Measurements from ENCODE around the gene RBM20.

Gene RBM20

GRCh38 chr10:110771991-110772390 is 127.9 kb downstream of the RBM20 start:
- no peaks in the 10 kb centered on the region for H3K4me1 ChIP-seq
- no peaks in the 10 kb centered on the region for H3K27me3 ChIP-seq
- no peaks in the 10 kb centered on the region for H4K20me1 ChIP-seq
- no peak overlapping the region for H3K27ac ChIP-seq
- H3K36me3 ChIP-seq: no peaks in the 10 kb centered on the region
- H3K9ac ChIP-seq: no peak overlapping the region
- TF ChIP-seq Cebpa-rat (IDR thresholded peaks at IDR 0.05): no peak
- H3K9me3 ChIP-seq: no peaks in the 10 kb centered on the region
- H3K4me2 ChIP-seq: no peak overlapping the region
- no peak overlapping the region for H3K4me3 ChIP-seq

- H3K4me1 ChIP-seq: no peaks in the 10 kb centered on the region
- no peaks in the 10 kb centered on the region for H4K20me1 ChIP-seq
- H3K9me3 ChIP-seq: no peaks in the 10 kb centered on the region
- H3K27me3 ChIP-seq: no peaks in the 10 kb centered on the region
- H3K27ac ChIP-seq: no peak overlapping the region
- no peak for TF ChIP-seq Cebpa-rat (IDR thresholded peaks at IDR 0.05)
- no peak overlapping the region for H3K4me2 ChIP-seq
- H3K4me3 ChIP-seq: no peak overlapping the region
- no peak overlapping the region for H3K9ac ChIP-seq
- no peaks in the 10 kb centered on the region for H3K36me3 ChIP-seq
These were observed 128.4 kb downstream of the RBM20 start for GRCh38 chr10:110772454-110773025.

- Histone ChIP-seq H3K36me3 (no peaks in the 10 kb centered on the region), H3K4me3 (no peak overlapping the region), H4K20me1 (no peaks in the 10 kb centered on the region), H3K9ac (no peak overlapping the region), H3K4me1 (no peaks in the 10 kb centered on the region), H3K9me3 (no peaks in the 10 kb centered on the region), H3K27ac (no peak overlapping the region), H3K27me3 (no peaks in the 10 kb centered on the region), H3K4me2 (no peak overlapping the region)
- no peak for TF ChIP-seq Cebpa-rat (IDR thresholded peaks at IDR 0.05)
These were observed 129.5 kb downstream of the RBM20 start for GRCh38 chr10:110773693-110774068.

- no peaks in the 10 kb centered on the region for H3K9me3 ChIP-seq
- no peak overlapping the region for H3K4me3 ChIP-seq
- no peaks in the 10 kb centered on the region for H4K20me1 ChIP-seq
- H3K4me1 ChIP-seq: no peaks in the 10 kb centered on the region
- TF ChIP-seq Cebpa-rat (IDR thresholded peaks at IDR 0.05): no peak
- H3K9ac ChIP-seq: no peak overlapping the region
- no peak overlapping the region for H3K27ac ChIP-seq
- no peaks in the 10 kb centered on the region for H3K27me3 ChIP-seq
- no peak overlapping the region for H3K4me2 ChIP-seq
- H3K36me3 ChIP-seq: no peaks in the 10 kb centered on the region
These were observed 130.2 kb downstream of the RBM20 start for GRCh38 chr10:110774069-110775019.

- H4K20me1 ChIP-seq: no peaks in the 10 kb centered on the region
- no peaks in the 10 kb centered on the region for H3K9me3 ChIP-seq
- H3K27ac ChIP-seq: no peak overlapping the region
- no peaks in the 10 kb centered on the region for H3K27me3 ChIP-seq
- TF ChIP-seq Cebpa-rat (IDR thresholded peaks at IDR 0.05): no peak
- H3K9ac ChIP-seq: no peak overlapping the region
- H3K4me2 ChIP-seq: no peak overlapping the region
- no peak overlapping the region for H3K4me3 ChIP-seq
- no peaks in the 10 kb centered on the region for H3K4me1 ChIP-seq
- no peaks in the 10 kb centered on the region for H3K36me3 ChIP-seq
These were observed 130.9 kb downstream of the RBM20 start for GRCh38 chr10:110775020-110775375.

GRCh38 chr10:110775406-110775805 is 131.3 kb downstream of the RBM20 start:
- H3K4me3 ChIP-seq: no peak overlapping the region
- H3K36me3 ChIP-seq: no peaks in the 10 kb centered on the region
- H4K20me1 ChIP-seq: no peaks in the 10 kb centered on the region
- H3K9me3 ChIP-seq: no peaks in the 10 kb centered on the region
- H3K4me2 ChIP-seq: no peak overlapping the region
- no peak overlapping the region for H3K27ac ChIP-seq
- TF ChIP-seq Cebpa-rat (IDR thresholded peaks at IDR 0.05): no peak
- no peaks in the 10 kb centered on the region for H3K27me3 ChIP-seq
- H3K4me1 ChIP-seq: no peaks in the 10 kb centered on the region
- H3K9ac ChIP-seq: no peak overlapping the region

GRCh38 chr10:110777017-110777416 is 132.9 kb downstream of the RBM20 start:
- Histone ChIP-seq H3K27ac (no peak overlapping the region), H3K27me3 (no peaks in the 10 kb centered on the region), H3K36me3 (no peaks in the 10 kb centered on the region), H3K4me1 (no peaks in the 10 kb centered on the region), H3K9me3 (no peaks in the 10 kb centered on the region), H3K9ac (no peak overlapping the region), H3K4me3 (no peak overlapping the region), H3K4me2 (no peak overlapping the region), H4K20me1 (no peaks in the 10 kb centered on the region)
- TF ChIP-seq Cebpa-rat (IDR thresholded peaks at IDR 0.05): no peak

GRCh38 chr10:110777661-110778060 is 133.5 kb downstream of the RBM20 start:
- TF ChIP-seq Cebpa-rat (IDR thresholded peaks at IDR 0.05): no peak
- H3K27ac ChIP-seq: no peak overlapping the region

GRCh38 chr10:110778211-110778610 is 134.1 kb downstream of the RBM20 start:
- H3K27me3 ChIP-seq: no peaks in the 10 kb centered on the region
- no peak overlapping the region for H3K4me2 ChIP-seq
- H3K9me3 ChIP-seq: no peaks in the 10 kb centered on the region
- no peak overlapping the region for H3K27ac ChIP-seq
- H4K20me1 ChIP-seq: no peaks in the 10 kb centered on the region
- no peak overlapping the region for H3K9ac ChIP-seq
- no peak for TF ChIP-seq Cebpa-rat (IDR thresholded peaks at IDR 0.05)
- H3K36me3 ChIP-seq: no peaks in the 10 kb centered on the region
- no peak overlapping the region for H3K4me3 ChIP-seq
- no peaks in the 10 kb centered on the region for H3K4me1 ChIP-seq

More at GRCh38 chr10:110777661-110778060, 133.5 kb downstream of the RBM20 start:
- H3K27me3 ChIP-seq: no peaks in the 10 kb centered on the region
- no peak overlapping the region for H3K9ac ChIP-seq
- H3K4me3 ChIP-seq: no peak overlapping the region
- no peaks in the 10 kb centered on the region for H3K36me3 ChIP-seq
- no peaks in the 10 kb centered on the region for H3K4me1 ChIP-seq
- H3K4me2 ChIP-seq: no peak overlapping the region
- no peaks in the 10 kb centered on the region for H4K20me1 ChIP-seq
- H3K9me3 ChIP-seq: no peaks in the 10 kb centered on the region

GRCh38 chr10:110779489-110779888 is 135.4 kb downstream of the RBM20 start:
- no peak overlapping the region for H3K4me2 ChIP-seq
- no peaks in the 10 kb centered on the region for H3K36me3 ChIP-seq
- no peaks in the 10 kb centered on the region for H3K4me1 ChIP-seq
- no peaks in the 10 kb centered on the region for H3K27me3 ChIP-seq
- no peak overlapping the region for H3K4me3 ChIP-seq
- TF ChIP-seq Cebpa-rat (IDR thresholded peaks at IDR 0.05): no peak
- no peak overlapping the region for H3K27ac ChIP-seq
- H4K20me1 ChIP-seq: no peaks in the 10 kb centered on the region
- no peak overlapping the region for H3K9ac ChIP-seq
- no peaks in the 10 kb centered on the region for H3K9me3 ChIP-seq
